Left forelimb (tissue), 1 donor: ENCODE measurements around the gene SUN3.

ENCODE experiments used
- DNase-seq: peaks from one replicate; pipeline ENCODE4 v3.0.0-alpha.2; 2018; ENCODE audit warnings: low spot score

SUN3 gene

DNA sequence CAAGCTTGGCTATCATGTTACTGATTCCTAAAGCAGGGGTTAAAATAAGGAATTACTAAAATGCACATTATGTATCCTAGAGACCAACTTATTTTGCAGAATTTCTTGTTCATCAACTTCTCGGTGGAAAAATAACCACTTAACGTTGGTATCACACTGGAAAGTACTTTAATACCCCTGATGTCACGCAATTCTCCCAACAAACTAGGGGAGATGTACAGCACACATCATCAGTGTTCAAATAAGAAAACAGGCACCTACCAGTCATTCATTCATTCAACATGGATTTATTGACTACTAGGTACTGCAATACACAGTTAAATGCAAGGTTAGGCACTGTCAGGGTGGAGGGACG is 50.1 kb downstream of the SUN3 start:
- no peak for DNase-seq

GRCh38 chr7:47973739-47974138 is 55.2 kb downstream of the SUN3 start:
- DNase-seq = no peak

GRCh38 chr7:47970761-47971160 is 58.1 kb downstream of the SUN3 start:
- DNase-seq = no peak

GRCh38 chr7:47968847-47969774 is 59.8 kb downstream of the SUN3 start:
- DNase-seq = no peak

GRCh38 chr7:47967708-47968107 is 61.2 kb downstream of the SUN3 start:
- no peak for DNase-seq

DNA sequence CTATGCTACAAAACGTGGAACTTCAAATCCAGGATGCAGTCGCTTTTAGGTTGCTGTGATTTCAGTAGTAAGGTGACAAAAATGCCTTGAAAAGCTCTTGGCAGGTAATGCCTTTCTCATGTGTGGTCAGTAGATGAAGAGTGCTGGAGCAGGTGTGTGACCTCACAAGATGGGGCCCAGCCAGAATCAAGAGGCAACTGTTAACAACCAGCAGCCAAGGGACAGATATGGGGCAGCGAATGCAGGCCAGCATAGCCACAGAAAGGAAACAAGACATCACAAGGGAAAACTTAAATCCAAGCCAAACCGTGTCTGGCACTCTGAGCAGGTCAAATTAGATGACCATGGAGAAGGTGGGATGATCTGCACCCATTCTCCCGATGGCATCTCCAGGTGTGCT is 61.8 kb downstream of the SUN3 start:
- DNase-seq = no peak

DNA sequence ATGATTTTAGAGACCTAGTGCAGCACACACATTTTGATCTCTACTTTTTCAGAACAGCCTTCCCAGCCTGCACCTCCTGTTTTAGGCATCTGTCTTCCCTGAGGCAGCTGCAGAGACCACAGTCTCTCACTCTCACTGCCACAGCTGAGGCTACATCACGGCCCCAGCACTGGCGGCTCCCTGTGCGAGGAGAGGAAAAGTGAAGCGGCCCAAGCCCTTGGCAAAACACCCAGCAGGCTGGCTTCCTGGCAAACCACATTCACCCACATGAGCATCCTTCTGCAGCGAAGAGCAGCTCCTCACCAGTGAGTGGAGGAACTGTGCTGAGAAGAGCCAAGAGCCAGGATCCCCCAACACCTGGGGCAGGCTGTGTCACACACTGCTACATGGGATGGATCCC is 63.5 kb downstream of the SUN3 start:
- DNase-seq = no peak

DNA sequence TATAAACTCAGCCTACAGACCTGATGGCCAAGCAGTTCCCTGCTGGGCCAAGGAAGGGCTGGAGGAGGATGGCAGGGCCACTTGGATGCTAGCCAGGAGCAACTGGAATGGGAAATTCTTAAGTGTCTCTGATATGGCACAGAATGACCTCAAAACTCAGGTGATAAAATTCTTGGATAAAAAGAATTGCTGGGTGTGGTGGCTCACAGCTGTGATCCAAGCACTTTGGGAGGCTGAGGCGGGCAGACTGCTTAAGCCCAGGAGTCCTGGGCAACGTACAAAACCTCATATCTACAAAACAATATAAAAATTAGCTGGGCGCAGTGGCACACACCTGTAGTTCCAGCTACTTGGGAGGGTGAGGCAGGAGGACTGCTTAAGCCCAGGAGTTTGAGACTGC is 66.6 kb downstream of the SUN3 start:
- DNase-seq = no peak

DNA sequence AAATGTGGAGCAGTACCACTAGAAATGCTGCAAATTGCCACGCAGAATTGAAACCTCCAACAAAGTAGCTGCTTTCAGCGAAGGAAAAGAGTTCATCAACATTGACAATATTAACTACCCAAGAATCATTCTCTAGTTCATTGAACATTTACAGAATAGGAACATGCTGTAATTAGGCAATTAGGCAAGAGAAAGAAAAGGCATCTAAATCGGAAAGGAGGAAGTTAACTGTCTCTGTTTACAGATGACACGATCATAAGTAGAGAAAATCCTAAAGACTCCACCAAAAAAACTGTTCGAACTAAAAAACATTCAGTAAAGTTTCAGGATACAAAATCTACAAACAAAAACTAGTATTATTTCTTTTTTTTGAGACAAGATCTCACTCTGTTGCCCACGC is 71.8 kb downstream of the SUN3 start:
- no peak for DNase-seq

- DNase-seq = peak; percentile 41
These were observed 72.7 kb downstream of the SUN3 start for GRCh38 chr7:47956220-47956619.

DNA sequence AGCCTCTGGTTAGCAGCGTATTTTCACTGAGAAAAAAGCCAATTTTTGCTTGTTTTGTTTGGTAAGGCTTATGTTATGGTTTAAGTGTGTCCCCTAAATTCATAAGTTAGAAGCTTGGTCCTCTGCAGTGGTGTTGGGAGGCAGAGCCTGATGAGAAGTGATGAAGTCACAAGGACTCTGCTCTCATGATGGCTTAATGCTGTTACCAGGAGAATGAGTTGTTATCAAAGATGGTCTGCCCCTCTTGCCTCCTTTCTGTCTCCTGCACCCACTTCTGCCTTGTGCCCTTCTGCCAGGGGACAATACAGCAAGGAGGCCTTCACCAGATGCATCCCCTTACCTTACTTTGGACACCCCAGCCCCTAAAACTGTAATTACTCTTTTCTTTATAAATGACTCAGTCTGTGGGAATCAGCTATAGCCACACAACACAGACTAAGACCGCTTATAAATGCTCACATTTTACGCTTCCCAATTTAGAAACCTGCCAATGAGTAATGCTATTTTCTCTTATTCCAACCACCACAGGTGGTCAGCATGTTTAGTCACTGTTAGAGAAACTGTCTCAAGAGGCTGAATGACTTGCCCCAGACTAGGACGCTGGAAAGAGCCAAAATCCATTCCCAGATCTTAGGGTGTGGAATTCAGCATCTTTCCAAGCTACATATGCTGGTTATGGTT is 74.5 kb downstream of the SUN3 start:
- peak; percentile 37 for DNase-seq

- peak; percentile 6 for DNase-seq
These were observed 75.1 kb downstream of the SUN3 start for GRCh38 chr7:47953822-47954221.

GRCh38 chr7:47952224-47952623 is 76.7 kb downstream of the SUN3 start:
- peak; percentile 11 for DNase-seq

DNA sequence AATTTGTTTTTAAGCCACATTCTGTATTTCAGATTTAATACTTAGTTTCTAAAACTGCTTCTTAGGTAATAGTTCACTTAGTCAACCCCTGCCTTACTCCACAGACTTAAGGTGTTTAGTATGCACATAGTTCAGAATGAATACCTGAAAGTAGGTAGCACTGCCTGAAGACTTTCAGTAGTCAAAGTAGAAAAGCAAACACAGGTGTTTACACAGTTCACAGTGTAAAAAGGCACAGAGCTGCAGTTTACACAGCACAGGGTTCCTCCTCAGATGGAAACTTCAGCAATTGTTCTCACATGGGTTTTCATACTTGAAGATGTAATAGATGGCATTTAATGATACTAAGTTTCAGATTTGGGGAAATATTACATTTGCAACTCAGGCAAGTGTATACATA is 77.5 kb downstream of the SUN3 start:
- DNase-seq = no peak

DNA sequence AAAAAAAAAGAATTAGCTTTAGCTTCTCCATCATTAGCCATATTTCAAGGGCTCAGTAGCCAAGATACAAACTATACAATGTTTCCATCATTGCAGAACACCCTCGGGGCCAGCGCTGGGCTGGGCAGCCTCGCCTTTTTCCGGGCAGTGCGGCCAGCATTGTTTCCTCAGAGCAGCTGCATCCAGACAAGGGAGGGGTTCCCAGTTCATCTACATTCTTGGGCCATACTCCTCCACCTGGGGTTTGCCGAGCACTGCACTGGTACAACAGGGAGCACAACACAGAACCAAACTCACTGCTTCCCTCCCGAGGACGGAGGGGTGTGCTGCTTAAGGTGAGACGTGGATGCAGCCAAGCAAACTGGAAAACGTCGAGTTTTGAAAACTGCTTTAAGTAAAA is 78.2 kb downstream of the SUN3 start:
- no peak for DNase-seq

GRCh38 chr7:47949703-47950102 is 79.2 kb downstream of the SUN3 start:
- no peak for DNase-seq

DNA sequence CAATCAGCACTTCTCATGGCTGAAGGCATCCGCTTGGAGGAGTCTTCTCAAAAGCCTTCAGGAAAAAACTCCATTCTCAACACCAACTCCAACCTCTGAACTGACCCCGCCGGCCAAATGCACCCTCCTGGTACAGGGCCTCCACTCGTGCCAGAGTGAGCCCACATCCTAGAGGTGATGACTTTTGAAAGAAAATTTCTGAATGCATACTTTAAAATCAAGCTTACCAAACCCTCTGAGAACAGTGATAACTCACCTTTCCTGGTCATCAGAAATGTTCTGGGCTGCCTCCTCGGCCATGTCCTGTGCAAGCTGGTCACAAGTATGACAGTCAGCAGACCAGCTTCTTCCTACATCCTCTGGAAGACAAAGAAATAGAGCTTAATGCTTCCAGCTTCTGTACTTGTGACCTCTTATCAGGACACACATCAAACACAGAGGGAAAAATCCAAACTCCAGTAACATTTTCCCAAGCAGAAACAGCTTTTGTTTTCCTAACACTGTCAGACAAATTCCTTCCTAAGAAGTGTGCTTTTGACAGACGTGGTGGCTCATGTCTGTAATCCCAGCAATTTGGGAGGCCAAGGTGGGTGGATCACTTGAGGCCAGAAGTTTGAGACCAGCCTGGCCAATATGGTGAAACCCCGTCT is 80.6 kb downstream of the SUN3 start, which contains the start of gene PKD1L1:
PKD1L1 (minus strand) TSS at position 326 of the 650 bp plus-strand sequence; CDS start at position 300, 26 bp downstream.
- DNase-seq = no peak

DNA sequence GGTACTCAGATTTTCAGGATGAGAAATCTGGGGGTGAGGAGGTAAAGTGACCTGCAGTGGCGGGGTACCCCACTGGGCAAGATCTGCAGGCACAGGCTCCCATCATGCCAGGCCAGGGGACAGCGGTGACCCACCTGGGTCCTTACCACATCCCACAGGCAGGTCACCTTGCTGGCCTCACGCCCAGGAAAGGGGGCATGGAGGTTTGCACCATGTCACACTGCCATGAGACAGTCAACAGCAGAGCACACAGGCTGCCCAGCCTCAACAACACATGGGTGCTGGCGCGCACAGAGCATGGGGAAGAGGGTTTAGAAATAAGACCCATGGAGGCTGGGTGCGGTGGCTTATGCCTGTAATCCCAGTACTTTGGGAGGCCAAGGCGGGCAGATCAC is 81.6 kb downstream of the SUN3 start:
- DNase-seq = no peak

DNA sequence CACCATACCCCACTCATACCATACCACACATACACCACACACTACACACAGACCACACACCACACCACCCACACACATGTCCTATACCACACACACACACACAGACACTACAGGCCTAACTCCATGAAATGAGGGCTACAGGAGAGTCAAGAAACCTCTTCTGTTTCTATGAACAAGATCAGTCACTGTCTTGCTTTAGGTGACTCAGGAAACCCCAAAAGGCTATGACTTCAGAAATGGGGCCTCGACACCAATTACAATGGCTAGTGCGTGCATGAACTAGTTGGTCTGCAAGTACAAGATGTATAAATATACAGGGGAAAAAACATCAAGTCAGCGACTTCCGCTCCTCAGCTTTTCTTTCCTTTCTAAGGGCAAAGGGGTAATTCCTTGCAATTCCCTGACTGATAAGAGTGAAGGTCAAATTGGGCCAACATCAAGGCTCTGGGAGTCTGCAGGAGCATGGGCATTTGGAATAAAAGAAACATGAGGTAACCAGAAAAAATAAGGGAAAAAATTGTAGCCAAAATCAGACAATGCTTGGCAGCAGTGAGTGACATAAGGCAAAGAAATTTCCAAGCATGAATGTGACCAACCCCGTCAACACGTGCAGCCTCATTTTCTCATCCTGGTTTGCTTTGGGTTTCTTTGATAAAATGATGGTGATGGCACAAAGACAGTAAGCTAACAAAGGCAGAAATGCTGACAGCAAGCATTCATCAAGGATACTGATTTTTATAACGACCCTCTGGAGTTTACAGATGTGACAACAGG is 82.1 kb downstream of the SUN3 start:
- DNase-seq = no peak

DNA sequence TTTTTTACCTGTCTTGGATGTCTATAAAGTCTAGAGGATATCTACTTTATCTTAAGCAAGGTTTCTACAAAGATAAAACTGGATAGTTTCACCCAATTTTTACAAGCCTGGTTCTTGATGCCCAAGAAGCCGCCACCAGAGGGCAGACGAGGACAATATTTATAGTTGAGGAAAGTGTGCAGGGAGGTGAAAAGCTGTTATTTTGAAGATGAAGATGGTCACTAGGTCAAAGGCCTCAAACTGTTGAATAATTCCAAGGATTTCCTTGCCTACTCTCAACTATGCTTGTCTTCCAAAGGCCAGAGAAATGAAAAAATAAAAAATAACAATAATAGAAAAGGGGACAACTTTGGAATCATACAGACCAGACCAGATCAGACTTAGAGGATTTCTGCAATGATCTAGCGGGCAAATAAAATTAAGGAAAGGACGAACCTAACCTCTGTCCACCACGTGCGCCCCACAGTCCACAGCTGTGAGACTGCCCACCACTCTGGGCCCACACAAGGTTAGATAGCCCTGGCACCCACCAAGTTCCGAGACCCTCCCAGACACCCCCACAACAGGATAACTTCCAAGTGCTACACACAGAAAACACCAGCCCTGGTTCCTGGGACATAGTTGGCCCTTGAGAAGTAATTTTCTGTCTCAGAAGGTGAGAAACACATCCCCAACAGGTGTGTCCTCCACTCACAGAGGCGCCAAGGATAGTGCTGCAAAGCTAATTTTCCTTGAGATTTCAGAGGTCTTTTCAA is 83.5 kb downstream of the SUN3 start:
- DNase-seq = no peak

DNA sequence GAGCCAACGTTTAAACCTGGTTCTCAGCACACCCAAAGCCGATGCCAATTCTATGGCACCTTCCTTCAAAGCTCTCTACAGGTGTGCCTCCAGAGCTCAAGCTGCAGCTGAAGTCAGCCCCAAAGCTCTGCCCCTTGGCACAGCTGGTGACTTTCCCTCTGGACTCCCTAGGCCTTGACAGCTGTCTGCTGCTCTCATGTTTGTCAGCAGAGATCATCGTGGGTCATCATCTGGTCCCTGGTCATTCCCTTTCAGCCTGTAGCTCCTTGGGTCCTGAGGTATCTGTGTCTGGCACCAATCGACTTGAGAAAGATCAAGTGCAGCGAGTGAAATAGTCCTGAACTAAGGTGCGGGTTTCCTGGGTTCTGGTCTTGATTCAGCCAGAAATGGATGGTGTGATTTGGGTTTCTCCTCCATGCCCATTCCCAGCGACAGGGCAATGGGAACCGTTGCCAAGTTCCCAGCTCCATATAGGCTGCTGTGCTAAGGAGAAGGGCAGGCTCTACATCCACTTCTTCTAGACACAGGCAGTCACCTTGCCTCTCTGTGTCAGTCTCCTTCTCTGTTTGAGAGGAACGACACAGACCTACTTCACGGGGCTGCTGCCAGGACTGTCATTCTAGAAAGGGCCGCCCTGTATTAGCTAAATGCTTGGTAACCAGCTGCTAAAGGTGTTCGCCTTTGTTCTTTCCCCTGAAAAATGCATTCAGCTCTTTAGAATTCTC is 84.2 kb downstream of the SUN3 start:
- no peak for DNase-seq
